ENCODE data around the gene BACH2. TPM values are rescaled to one million over a fixed set of nuclear protein-coding genes. Genes with fewer than 3 reads are reported as not detected.

BACH2 gene
- total RNA-seq, 2 experiments from 2014 or later, result 60.7 to 66.9 TPM

GRCh38 chr6:90230548-90231215, 66.0 kb downstream of the BACH2 start:
- no peak for TF ChIP-seq CTCF (IDR thresholded peaks at IDR 0.05)
- ChIA-PET CTCF (interaction anchor here (1.5 kb wide), 1 partner anchor 15 kb away, joined by 3 read pairs; no protein-coding TSS in a partner anchor), POLR2A (interaction anchor here (0.6 to 3.0 kb wide), 9 partner anchors 12 to 99 kb away, joined by 3 to 20 read pairs (median 4); no protein-coding TSS in a partner anchor)
- intact Hi-C loops (cut with micrococcal nuclease), result loop anchor here (5.0 kb wide), 2 partner anchors 33 to 42 kb away; no protein-coding TSS in a partner anchor
- peaks cover 92% of the 10 kb centered on the region for H3K4me1 Mint-ChIP-seq (ENCODE audit: low read depth)
- H3K27me3 Mint-ChIP-seq, result no peaks in the 10 kb centered on the region
- H3K4me3 Mint-ChIP-seq, result peak overlapping the region; percentile 52
- H3K27ac Mint-ChIP-seq, result peak overlapping the region; percentile 96
- peaks cover 67% of the 10 kb centered on the region for H3K36me3 Mint-ChIP-seq (ENCODE audit: low read depth)
- H3K9me3 Mint-ChIP-seq, result no peaks in the 10 kb centered on the region
- DNase-seq (peak; percentile 34), ATAC-seq (no peak)

DNA sequence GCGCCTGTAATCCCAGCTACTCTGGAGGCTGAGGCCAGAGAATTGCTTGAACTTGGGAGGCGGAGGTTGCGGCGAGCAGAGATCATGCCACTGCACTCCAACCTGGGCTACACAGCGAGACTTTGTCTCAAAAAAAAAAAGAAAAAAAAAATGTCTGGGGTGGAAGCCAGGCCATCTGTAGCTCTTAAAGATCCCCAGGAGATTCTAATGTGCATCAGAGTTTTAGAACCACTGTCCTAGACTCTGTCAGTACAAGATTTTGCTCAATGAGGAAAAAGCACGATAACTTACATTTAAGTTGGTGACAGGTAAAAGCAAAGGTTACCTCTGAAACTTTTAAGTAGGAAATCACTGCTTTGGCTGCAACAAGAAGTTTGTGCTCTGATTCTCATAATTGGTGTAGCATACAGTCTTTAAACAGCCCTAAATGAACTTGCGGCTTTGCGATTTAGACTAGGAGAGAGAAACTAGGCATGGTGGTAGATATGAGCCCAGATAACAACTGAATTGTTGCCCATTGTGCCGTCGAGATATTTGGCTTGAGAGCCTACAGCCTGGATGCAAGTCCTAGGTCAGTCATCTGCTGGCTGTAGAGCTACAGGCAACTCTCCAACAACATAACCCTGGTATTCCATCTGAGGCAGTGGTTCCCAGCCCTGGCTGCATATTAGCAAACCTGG, 67.2 kb downstream of the BACH2 start:
- H3K9me3 Mint-ChIP-seq, result no peaks in the 10 kb centered on the region
- H3K4me1 Mint-ChIP-seq (ENCODE audit: low read depth), result peaks cover 93% of the 10 kb centered on the region
- intact Hi-C loops (cut with micrococcal nuclease), result loop anchor here (5.0 kb wide), 2 partner anchors 32 to 43 kb away; no protein-coding TSS in a partner anchor
- H3K27me3 Mint-ChIP-seq, result no peaks in the 10 kb centered on the region
- peaks cover 72% of the 10 kb centered on the region for H3K36me3 Mint-ChIP-seq (ENCODE audit: low read depth)
- no peak overlapping the region for H3K4me3 Mint-ChIP-seq
- CTCF ChIA-PET, result interaction anchor here (0.7 to 1.1 kb wide), 3 partner anchors 12 to 250 kb away, joined by 3 read pairs; no protein-coding TSS in a partner anchor
- DNase-seq, result no peak
- no peak for TF ChIP-seq CTCF (IDR thresholded peaks at IDR 0.05)
- H3K27ac Mint-ChIP-seq, result peak overlapping the region; percentile 96
- POLR2A ChIA-PET, result interaction anchor here (0.7 to 3.0 kb wide), 6 partner anchors 10 to 66 kb away, joined by 3 to 20 read pairs (median 4); no protein-coding TSS in a partner anchor
- no peak for ATAC-seq

- TF ChIP-seq CTCF (IDR thresholded peaks at IDR 0.05), result no peak
- peak overlapping the region; percentile 57 for H3K27ac Mint-ChIP-seq
Measured at GRCh38 chr6:90227673-90228072, 69.0 kb downstream of the BACH2 start.

DNA sequence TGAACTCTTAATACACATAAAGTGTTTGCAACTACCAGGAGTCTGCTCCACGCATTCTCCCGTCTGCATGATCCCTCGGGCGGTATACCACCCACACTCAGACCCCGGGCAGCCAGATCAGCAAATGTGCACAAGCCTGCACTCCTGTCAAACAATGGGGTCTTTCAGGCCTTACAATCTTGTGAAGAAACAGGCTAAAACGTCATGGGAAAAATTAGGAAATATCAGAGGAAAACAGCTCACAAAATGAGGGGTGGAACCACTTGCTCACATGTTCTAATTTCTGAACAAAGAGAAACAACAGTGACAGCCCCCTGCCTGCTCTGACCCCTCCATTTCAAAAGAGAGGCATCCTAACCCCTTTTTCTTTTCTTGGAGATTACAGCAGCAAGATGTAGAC, 69.4 kb downstream of the BACH2 start:
- DNase-seq (no peak), ATAC-seq (no peak)
- ChIA-PET POLR2A (interaction anchor here (1.0 kb wide), 1 partner anchor 10 kb away, joined by 3 read pairs; no protein-coding TSS in a partner anchor), CTCF (interaction anchor here (1.4 kb wide), 1 partner anchor 8 kb away, joined by 4 read pairs; no protein-coding TSS in a partner anchor)
- H3K4me1 Mint-ChIP-seq (ENCODE audit: low read depth), result peaks cover 87% of the 10 kb centered on the region
- intact Hi-C loops (cut with micrococcal nuclease), result no loop called here
- H3K9me3 Mint-ChIP-seq, result peaks cover 17% of the 10 kb centered on the region
- H3K4me3 Mint-ChIP-seq, result no peak overlapping the region
- H3K27me3 Mint-ChIP-seq, result no peaks in the 10 kb centered on the region
- peak overlapping the region; percentile 57 for H3K27ac Mint-ChIP-seq
- no peak for TF ChIP-seq CTCF (IDR thresholded peaks at IDR 0.05)
- peaks cover 78% of the 10 kb centered on the region for H3K36me3 Mint-ChIP-seq (ENCODE audit: low read depth)

More at GRCh38 chr6:90227673-90228072, 69.0 kb downstream of the BACH2 start:
- ChIA-PET POLR2A (interaction anchor here (1.0 kb wide), 1 partner anchor 9 kb away, joined by 3 read pairs; no protein-coding TSS in a partner anchor), CTCF (interaction anchor here (1.4 kb wide), 1 partner anchor 9 kb away, joined by 4 read pairs; no protein-coding TSS in a partner anchor)
- no peak for ATAC-seq
- intact Hi-C loops (cut with micrococcal nuclease), result no loop called here
- H3K4me1 Mint-ChIP-seq (ENCODE audit: low read depth), result peaks cover 87% of the 10 kb centered on the region
- no peaks in the 10 kb centered on the region for H3K27me3 Mint-ChIP-seq
- no peak for DNase-seq
- H3K9me3 Mint-ChIP-seq, result peaks cover 13% of the 10 kb centered on the region
- peaks cover 77% of the 10 kb centered on the region for H3K36me3 Mint-ChIP-seq (ENCODE audit: low read depth)
- H3K4me3 Mint-ChIP-seq, result no peak overlapping the region
